K562 (cell line): ENCODE results near the gene ASCL3. TPM values are rescaled to one million over a fixed set of nuclear protein-coding genes. Genes with fewer than 3 reads are reported as not detected.

Experiments
- BRD9 ChIP-seq: fragments of 450-650 bp; IDR thresholded peaks from 2 replicates; pipeline ENCODE4 v1.6.1; 2018; ENCODE audit warnings: low read depth; ENCODE audit not compliant: partially characterized antibody
- DACH1 ChIP-seq: fragments of 450-650 bp; IDR thresholded peaks from 2 replicates; pipeline ENCODE4 v1.6.1; 2018; ENCODE audit not compliant: partially characterized antibody
- FOXM1 ChIP-seq, 2 experiments: fragments of 450-650 bp in 1 of 2; sonication (generic) in 1 of 2; formaldehyde crosslinking in 1 of 2; IDR thresholded peaks; 2 replicates each; pipeline versions ENCODE4 v1.6.1 to v1.9.0; 2017 to 2022; ENCODE audit warnings: low read depth in 2 of 2, mild to moderate bottlenecking in 2 of 2, missing genetic modification reagents in 1 of 2, moderate library complexity in 1 of 2
- KHSRP ChIP-seq: fragments of 450-650 bp; IDR thresholded peaks from 2 replicates; pipeline ENCODE4 v1.6.1; 2017
- NFE2 ChIP-seq: IDR thresholded peaks from 2 replicates; pipeline ENCODE4 v1.6.1; 2014; ENCODE audit warnings: antibody characterized with exemption, low read depth
- PCBP1 ChIP-seq: fragments of 200-400 bp; formaldehyde crosslinking; IDR thresholded peaks from 2 replicates; pipeline ENCODE4 v1.6.1; 2018; ENCODE audit warnings: mild to moderate bottlenecking, low read depth, low read length; ENCODE audit not compliant: poor library complexity, severe bottlenecking
- POLR2AphosphoS5 ChIP-seq: IDR thresholded peaks from 2 replicates; pipeline ENCODE4 v1.6.1; 2011; ENCODE audit warnings: mild to moderate bottlenecking, low read depth, low read length, moderate library complexity; ENCODE audit not compliant: control insufficient read depth, insufficient read depth
- PTTG1 ChIP-seq: fragments of 450-650 bp; IDR thresholded peaks from 2 replicates; pipeline ENCODE4 v1.6.1; 2016; ENCODE audit warnings: low read depth, mild to moderate bottlenecking, missing genetic modification characterization, missing compliant biosample characterization
- SPI1 ChIP-seq: IDR thresholded peaks from 2 replicates; pipeline ENCODE4 v1.6.1; 2011; ENCODE audit warnings: low read depth, low read length, control low read depth, borderline replicate concordance
- SRF ChIP-seq, 2 experiments: fragments of 250-450, 450-650 bp in 1 of 2; sonication (Bioruptor Pico) in 1 of 2; sonication (generic) in 1 of 2; formaldehyde crosslinking; IDR thresholded peaks; 2 replicates each; pipeline versions ENCODE4 v1.5.0 to v1.5.1; 2020 to 2022; ENCODE audit warnings: mild to moderate bottlenecking in 1 of 2, missing genetic modification reagents in 1 of 2
- ZBTB40 ChIP-seq, 2 experiments: fragments of 450-650 bp in 1 of 2; sonication (generic) in 1 of 2; formaldehyde crosslinking in 1 of 2; IDR thresholded peaks; 2 replicates each; pipeline versions ENCODE4 v1.7.1 to v1.9.0; 2016 to 2022; ENCODE audit warnings: inconsistent platforms in 1 of 2, mild to moderate bottlenecking in 1 of 2, missing genetic modification reagents in 1 of 2
- ZNF280A ChIP-seq: fragments of 450-650 bp; IDR thresholded peaks from 2 replicates; pipeline ENCODE4 v1.6.1; 2018; ENCODE audit warnings: mild to moderate bottlenecking, low read depth; ENCODE audit not compliant: partially characterized antibody
- ZNF395 ChIP-seq: fragments of 200-800 bp; sonication (Bioruptor generic); IDR thresholded peaks from 2 replicates; pipeline ENCODE4 v1.6.1; 2017; ENCODE audit warnings: missing genetic modification characterization, missing compliant biosample characterization
- ZNF444 ChIP-seq: fragments of 250-450 bp; sonication (Bioruptor Pico); IDR thresholded peaks from 2 replicates; pipeline ENCODE4 v1.4.0; 2020; ENCODE audit warnings: mild to moderate bottlenecking, moderate library complexity
- polyA plus RNA-seq, 8 experiments: library from polyadenylated mRNA; depleted of rRNA in 4 of 8; stranded (reverse) in 5 of 8; unstranded in 3 of 8; fragments of >200 nt; fragmentation: Nextera tagmentation in 2 of 8; fragmentation: Illumina TruSeq in 1 of 8; extraction: Ambion mirVana in 2 of 8; extraction: Trizol in 1 of 8; gene quantifications; 2 replicates each; pipeline versions ENCODE4 v1.2.1 to v1.2.3, GENCODE V29; 2011 to 2014; ENCODE audit warnings: inconsistent platforms in 1 of 8, missing spikeins in 1 of 8
- total RNA-seq, 7 experiments: library from RNA; depleted of rRNA in 6 of 7; stranded (reverse); fragments of >200 nt in 6 of 7; fragmentation: Illumina TruSeq in 2 of 7; extraction: Trizol in 2 of 7; gene quantifications; 2 replicates each; pipeline versions ENCODE4 v1.2.1 to v1.2.3, GENCODE V29; 2011 to 2021; ENCODE audit warnings: low replicate concordance in 1 of 7

The ASCL3 gene
- total and polyA plus RNA-seq, 9 of the 15 experiments (the other 6 are each of a cell fraction or from before 2014, with no cell fraction given), result not detected

GRCh38 chr11:8988329-8989234 lies 45.8 kb upstream of the ASCL3 start (continued):
- TF ChIP-seq ZNF280A (no peak), SRF (CRISPR knock-in tag; IDR thresholded peaks at IDR 0.05) (no peak), NFE2 (peak; percentile 60), BRD9 (no peak), PCBP1 (no peak), ZNF444 (CRISPR knock-in tag) (no peak), FOXM1 (IDR thresholded peaks at IDR 0.05; ENCODE audit: low read depth) (peak; percentile 76), FOXM1 (CRISPR knock-in tag; IDR thresholded peaks at IDR 0.05; ENCODE audit: low read depth) (no peak), PTTG1 (tag) (no peak), KHSRP (no peak), DACH1 (no peak), ZNF395 (CRISPR knock-in tag) (no peak), SPI1 (no peak), ZBTB40 (IDR thresholded peaks at IDR 0.05) (no peak), ZBTB40 (CRISPR knock-in tag; IDR thresholded peaks at IDR 0.05) (no peak), POLR2AphosphoS5 (peak; percentile 80; the same call in 1 of the 2 replicates)
